ENCODE measurements around the gene LRR1. TPM values are rescaled to one million over a fixed set of nuclear protein-coding genes. Genes with fewer than 3 reads are reported as not detected.

The LRR1 gene
- total and polyA plus RNA-seq, 4 donors: 5.7 to 11.9 (median 7.6) TPM

DNA sequence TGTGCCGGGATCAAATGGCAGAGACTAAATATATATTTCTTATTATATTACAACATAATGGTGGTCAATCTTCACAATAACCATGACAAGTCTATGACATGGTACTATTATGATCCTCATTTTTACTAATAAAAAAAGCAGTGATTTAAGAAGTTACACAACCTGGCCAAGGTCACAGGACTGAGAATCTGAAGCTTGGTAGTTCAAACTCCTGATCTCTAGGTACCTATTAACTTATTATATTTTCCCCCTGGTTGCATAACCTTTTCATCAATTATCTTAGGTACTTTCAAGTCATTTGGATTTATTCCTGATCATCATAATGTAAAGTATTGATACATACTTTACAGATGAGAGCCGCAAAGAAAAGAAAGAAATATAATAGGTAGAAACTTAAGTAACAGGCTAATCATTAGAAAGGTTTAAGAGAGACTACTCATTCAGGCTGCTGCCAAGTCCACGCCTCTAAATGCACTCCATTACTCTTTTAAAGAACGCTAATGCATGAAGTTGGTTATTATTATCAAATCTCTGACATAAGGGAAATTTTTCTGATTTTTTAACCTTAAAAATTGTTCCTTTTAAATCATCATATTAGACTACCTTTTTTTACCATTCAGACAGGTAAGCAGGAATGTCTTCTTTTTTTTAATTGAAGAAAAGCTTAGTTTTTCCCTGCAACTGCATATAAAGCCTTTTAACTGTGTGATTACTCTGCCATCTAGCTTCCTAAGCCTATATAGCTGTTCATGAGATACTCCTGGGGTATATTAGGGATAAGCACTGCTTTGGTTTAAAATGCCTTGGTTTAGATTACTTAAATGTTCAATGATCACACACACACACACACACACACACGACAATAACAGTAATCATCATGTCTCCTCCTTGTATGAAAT, 48.2 kb upstream of the LRR1 start:
- no peaks in the 10 kb centered on the region for H3K9me3 ChIP-seq (ENCODE audit: control insufficient read depth in 4 of 4, insufficient read depth in 3 of 4, low read length in 3 of 4)
- peak in 2 of 3 donors; percentile 29 to 35 for DNase-seq
- ATAC-seq (ENCODE audit: insufficient read depth, low FRiP score): no peak
- no peak overlapping the region for H3K27ac ChIP-seq (ENCODE audit: low read depth in 1 of 2, low read length in 1 of 2)
- no peak overlapping the region for H3K4me3 ChIP-seq
- H3K27me3 ChIP-seq (ENCODE audit: control insufficient read depth in 3 of 3, insufficient read depth in 3 of 3, low read length in 2 of 3): no peaks in the 10 kb centered on the region
- TF ChIP-seq, protein P1, sequence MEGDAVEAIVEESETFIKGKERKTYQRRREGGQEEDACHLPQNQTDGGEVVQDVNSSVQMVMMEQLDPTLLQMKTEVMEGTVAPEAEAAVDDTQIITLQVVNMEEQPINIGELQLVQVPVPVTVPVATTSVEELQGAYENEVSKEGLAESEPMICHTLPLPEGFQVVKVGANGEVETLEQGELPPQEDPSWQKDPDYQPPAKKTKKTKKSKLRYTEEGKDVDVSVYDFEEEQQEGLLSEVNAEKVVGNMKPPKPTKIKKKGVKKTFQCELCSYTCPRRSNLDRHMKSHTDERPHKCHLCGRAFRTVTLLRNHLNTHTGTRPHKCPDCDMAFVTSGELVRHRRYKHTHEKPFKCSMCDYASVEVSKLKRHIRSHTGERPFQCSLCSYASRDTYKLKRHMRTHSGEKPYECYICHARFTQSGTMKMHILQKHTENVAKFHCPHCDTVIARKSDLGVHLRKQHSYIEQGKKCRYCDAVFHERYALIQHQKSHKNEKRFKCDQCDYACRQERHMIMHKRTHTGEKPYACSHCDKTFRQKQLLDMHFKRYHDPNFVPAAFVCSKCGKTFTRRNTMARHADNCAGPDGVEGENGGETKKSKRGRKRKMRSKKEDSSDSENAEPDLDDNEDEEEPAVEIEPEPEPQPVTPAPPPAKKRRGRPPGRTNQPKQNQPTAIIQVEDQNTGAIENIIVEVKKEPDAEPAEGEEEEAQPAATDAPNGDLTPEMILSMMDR (IDR thresholded peaks at IDR 0.05; ENCODE audit: control extremely low read depth, extremely low read depth): no peak
- WGBS, 2 donors: 61 to 76% methylated on average over 5 of the region's 5 CpGs
- H3K9ac ChIP-seq (ENCODE audit: insufficient read depth in 1 of 2, low read length in 2 of 2): no peak overlapping the region
- no peaks in the 10 kb centered on the region for H3K4me1 ChIP-seq (ENCODE audit: control insufficient read depth in 5 of 5, insufficient read depth in 5 of 5, low read length in 5 of 5)
- H3K36me3 ChIP-seq (ENCODE audit: control insufficient read depth in 4 of 4, insufficient read depth in 4 of 4, low read length in 4 of 4): no peaks in the 10 kb centered on the region

DNA sequence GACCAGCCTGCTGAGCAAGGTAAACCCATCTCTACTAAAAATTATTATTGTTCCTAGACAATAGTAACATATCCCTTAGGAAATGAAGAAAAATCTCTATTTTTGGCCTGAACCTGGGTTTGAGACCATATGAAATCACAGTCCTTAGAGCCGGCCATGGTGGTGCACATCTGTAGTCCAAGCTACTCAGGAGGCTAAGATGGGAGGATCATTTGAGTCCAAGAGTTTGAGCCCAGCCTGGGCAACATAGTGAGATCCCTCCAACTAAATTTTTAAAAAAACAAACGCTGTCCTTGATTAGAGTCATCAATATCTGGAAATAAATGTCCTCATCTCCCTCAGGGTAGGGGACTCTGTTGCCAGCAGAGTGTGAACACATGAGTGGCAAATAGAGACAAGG, 47.2 kb upstream of the LRR1 start:
- no peaks in the 10 kb centered on the region for H3K9me3 ChIP-seq (ENCODE audit: control insufficient read depth in 4 of 4, insufficient read depth in 3 of 4, low read length in 3 of 4)
- no peaks in the 10 kb centered on the region for H3K36me3 ChIP-seq (ENCODE audit: control insufficient read depth in 4 of 4, insufficient read depth in 4 of 4, low read length in 4 of 4)
- no peak overlapping the region for H3K27ac ChIP-seq (ENCODE audit: low read depth in 1 of 2, low read length in 1 of 2)

DNA sequence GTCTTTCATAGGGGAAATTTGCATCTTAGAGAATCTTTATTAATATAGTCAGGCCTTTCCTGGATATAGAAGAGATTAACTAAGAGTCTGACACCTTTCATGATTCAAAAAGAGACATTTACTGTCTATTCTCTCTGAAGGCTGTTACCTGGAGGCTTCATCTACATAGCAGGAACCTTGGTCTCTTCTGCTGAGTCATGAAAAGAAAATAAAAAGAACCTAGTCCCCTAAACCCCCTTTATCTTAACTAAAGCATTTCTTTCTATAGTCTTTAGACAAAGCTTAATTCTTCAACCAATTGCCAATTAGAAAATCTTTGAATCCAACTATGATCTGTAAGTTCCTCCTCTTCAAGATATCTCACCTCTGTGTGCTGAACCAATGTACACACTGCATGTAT, 45.6 kb upstream of the LRR1 start:
- DNase-seq (no peak), ATAC-seq (ENCODE audit: insufficient read depth, low FRiP score) (no peak)
- no peaks in the 10 kb centered on the region for H3K9me3 ChIP-seq (ENCODE audit: control insufficient read depth in 4 of 4, insufficient read depth in 3 of 4, low read length in 3 of 4)
- H3K4me3 ChIP-seq: no peak overlapping the region
- H3K9ac ChIP-seq (ENCODE audit: insufficient read depth in 1 of 2, low read length in 2 of 2): no peak overlapping the region
- H3K4me1 ChIP-seq (ENCODE audit: control insufficient read depth in 5 of 5, insufficient read depth in 5 of 5, low read length in 5 of 5): no peaks in the 10 kb centered on the region
- H3K27ac ChIP-seq (ENCODE audit: low read depth in 1 of 2, low read length in 1 of 2): no peak overlapping the region
- H3K27me3 ChIP-seq (ENCODE audit: control insufficient read depth in 3 of 3, insufficient read depth in 3 of 3, low read length in 2 of 3): no peaks in the 10 kb centered on the region
- TF ChIP-seq, protein P1 (IDR thresholded peaks at IDR 0.05; ENCODE audit: control extremely low read depth, extremely low read depth): no peak
- no peaks in the 10 kb centered on the region for H3K36me3 ChIP-seq (ENCODE audit: control insufficient read depth in 4 of 4, insufficient read depth in 4 of 4, low read length in 4 of 4)

More for the DNA sequence above, 47.2 kb upstream of the LRR1 start:
- no peak for DNase-seq
- Histone ChIP-seq H3K4me1 (ENCODE audit: control insufficient read depth in 5 of 5, insufficient read depth in 5 of 5, low read length in 5 of 5) (no peaks in the 10 kb centered on the region), H3K4me3 (no peak overlapping the region), H3K27me3 (ENCODE audit: control insufficient read depth in 3 of 3, insufficient read depth in 3 of 3, low read length in 2 of 3) (no peaks in the 10 kb centered on the region), H3K9ac (ENCODE audit: insufficient read depth in 1 of 2, low read length in 2 of 2) (no peak overlapping the region)
- WGBS, 2 donors: 89 to 92% methylated on average over 2 of the region's 2 CpGs
- no peak for ATAC-seq (ENCODE audit: insufficient read depth, low FRiP score)
- TF ChIP-seq, protein P1 (IDR thresholded peaks at IDR 0.05; ENCODE audit: control extremely low read depth, extremely low read depth): no peak
